ENCODE results near the gene ATP6V1B1. TPM values are rescaled to one million over a fixed set of nuclear protein-coding genes. Genes with fewer than 3 reads are reported as not detected.

Gene ATP6V1B1
- total RNA-seq, 1 donor from 2014 or later, result not detected

GRCh38 chr2:70941186-70941585, 5.5 kb downstream of the ATP6V1B1 start:
- Histone ChIP-seq H3K4me1 (no peaks in the 10 kb centered on the region), H3K36me3 (no peaks in the 10 kb centered on the region), H3K27me3 (ENCODE audit: low read depth) (peaks cover 65% of the 10 kb centered on the region), H3K27ac (replicated peaks) (no peak overlapping the region), H3K4me3 (no peak overlapping the region), H3K9me3 (replicated peaks) (no peaks in the 10 kb centered on the region)
- intact Hi-C loops (cut with micrococcal nuclease), result no loop called here
- DNase-seq, result no peak
- no peak for TF ChIP-seq CTCF (IDR thresholded peaks at IDR 0.05; ENCODE audit: borderline replicate concordance)

DNA sequence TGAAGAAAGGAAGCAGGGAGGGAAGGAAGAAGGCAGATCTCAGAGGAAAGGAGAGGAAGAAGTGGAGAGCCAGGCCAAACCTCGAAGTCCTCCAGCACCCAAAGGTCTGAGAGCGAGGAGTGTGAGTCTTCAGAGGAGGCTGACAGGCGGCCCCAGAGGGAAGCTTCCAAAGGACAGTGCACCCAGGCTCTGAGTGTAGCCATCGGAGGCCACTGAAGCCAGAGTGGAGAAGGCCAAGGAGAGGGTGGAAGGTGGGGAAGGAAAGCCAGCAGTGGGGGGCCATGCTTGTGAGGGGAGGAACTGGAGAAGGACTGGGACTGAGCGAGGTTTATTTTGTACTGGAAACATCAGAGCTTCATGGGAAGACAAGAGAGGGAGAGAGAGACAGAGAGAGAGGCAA, 6.0 kb downstream of the ATP6V1B1 start:
- TF ChIP-seq CTCF (IDR thresholded peaks at IDR 0.05; ENCODE audit: borderline replicate concordance), result no peak
- intact Hi-C loops (cut with micrococcal nuclease), result no loop called here
- H3K4me3 ChIP-seq, result no peak overlapping the region
- no peaks in the 10 kb centered on the region for H3K36me3 ChIP-seq
- DNase-seq, result no peak
- no peaks in the 10 kb centered on the region for H3K9me3 ChIP-seq (replicated peaks)
- H3K27ac ChIP-seq (replicated peaks), result no peak overlapping the region
- H3K27me3 ChIP-seq (ENCODE audit: low read depth), result peaks cover 69% of the 10 kb centered on the region
- no peaks in the 10 kb centered on the region for H3K4me1 ChIP-seq

- Histone ChIP-seq H3K27ac (replicated peaks) (no peak overlapping the region), H3K9me3 (replicated peaks) (no peaks in the 10 kb centered on the region), H3K4me3 (no peak overlapping the region), H3K36me3 (no peaks in the 10 kb centered on the region), H3K27me3 (ENCODE audit: low read depth) (peaks cover 72% of the 10 kb centered on the region), H3K4me1 (no peaks in the 10 kb centered on the region)
- DNase-seq, result no peak
- intact Hi-C loops (cut with micrococcal nuclease), result no loop called here
- TF ChIP-seq CTCF (IDR thresholded peaks at IDR 0.05; ENCODE audit: borderline replicate concordance), result no peak
Measured at GRCh38 chr2:70942396-70943204, 6.9 kb downstream of the ATP6V1B1 start.

GRCh38 chr2:70943205-70943871, 7.6 kb downstream of the ATP6V1B1 start:
- H3K27me3 ChIP-seq (ENCODE audit: low read depth), result peaks cover 69% of the 10 kb centered on the region

More at GRCh38 chr2:70943205-70943871, 7.6 kb downstream of the ATP6V1B1 start:
- H3K9me3 ChIP-seq (replicated peaks), result no peaks in the 10 kb centered on the region
- no peak overlapping the region for H3K4me3 ChIP-seq
- H3K4me1 ChIP-seq, result peaks cover 3% of the 10 kb centered on the region
- intact Hi-C loops (cut with micrococcal nuclease), result no loop called here
- no peak overlapping the region for H3K27ac ChIP-seq (replicated peaks)
- H3K36me3 ChIP-seq, result no peaks in the 10 kb centered on the region
- TF ChIP-seq CTCF (IDR thresholded peaks at IDR 0.05; ENCODE audit: borderline replicate concordance), result no peak
- DNase-seq, result no peak
